Measurements from ENCODE around the gene IQCM. TPM values are rescaled to one million over a fixed set of nuclear protein-coding genes. Genes with fewer than 3 reads are reported as not detected.

IQCM gene
- total RNA-seq, 1 experiment from 2014 or later = not detected

GRCh38 chr4:149518471-149518870, 297.2 kb downstream of the IQCM start:
- TF ChIP-seq SIN3A (IDR thresholded peaks at IDR 0.05; ENCODE audit: borderline replicate concordance, insufficient read depth, low read depth, low read length) = no peak
- Histone ChIP-seq H3K27me3 (ENCODE audit: control insufficient read depth, insufficient read depth, low read length) (no peaks in the 10 kb centered on the region), H3K9me3 (ENCODE audit: control insufficient read depth, insufficient read depth, low read depth, low read length) (no peaks in the 10 kb centered on the region), H3K4me1 (ENCODE audit: control insufficient read depth, insufficient read depth, low read length) (no peaks in the 10 kb centered on the region), H3K36me3 (ENCODE audit: control insufficient read depth, insufficient read depth, low read length) (no peaks in the 10 kb centered on the region), H3K27ac (ENCODE audit: low read length) (no peak overlapping the region), H3K4me3 (ENCODE audit: low read depth in 2 of 2, low read length in 2 of 2) (no peak overlapping the region)
- DNase-seq (ENCODE audit: low read depth, low spot score) (no peak), ATAC-seq (no peak)
- intact Hi-C loops (cut with micrococcal nuclease; ENCODE audit: unreplicated experiment) = no loop called here
- ChIA-PET POLR2A (no interaction called here), CTCF (no interaction called here)
- in situ Hi-C loops (cut with HindIII; ENCODE audit: low pct_unique_long_range_greater_than_20kb, low sequenced_read_pairs) = no loop called here
- no TSS peak for BruUV-seq (replicated peaks)

DNA sequence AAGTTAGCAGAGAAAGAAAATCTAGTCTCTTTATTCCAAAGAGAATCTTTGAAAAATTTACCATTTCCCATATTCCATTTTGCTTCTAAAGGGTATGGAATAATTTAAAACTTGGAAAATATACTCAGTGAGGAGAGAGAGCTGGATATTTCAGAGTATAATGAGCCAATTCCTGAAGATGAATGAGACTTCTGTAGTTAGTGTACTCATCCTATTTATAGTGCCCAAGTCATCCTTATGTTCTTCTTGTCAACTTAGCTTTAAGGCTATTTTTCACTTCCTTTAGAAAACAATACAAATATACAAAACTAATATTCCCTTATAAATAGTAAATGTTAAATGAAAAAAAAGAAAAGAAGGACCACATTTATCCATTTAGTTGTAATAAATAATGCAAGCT, 302.6 kb downstream of the IQCM start:
- Histone ChIP-seq H3K27me3 (ENCODE audit: control insufficient read depth, insufficient read depth, low read length) (no peaks in the 10 kb centered on the region), H3K4me1 (ENCODE audit: control insufficient read depth, insufficient read depth, low read length) (no peaks in the 10 kb centered on the region), H3K27ac (ENCODE audit: low read length) (no peak overlapping the region), H3K4me3 (ENCODE audit: low read depth in 2 of 2, low read length in 2 of 2) (no peak overlapping the region), H3K36me3 (ENCODE audit: control insufficient read depth, insufficient read depth, low read length) (no peaks in the 10 kb centered on the region), H3K9me3 (ENCODE audit: control insufficient read depth, insufficient read depth, low read depth, low read length) (no peaks in the 10 kb centered on the region)
- POLR2A ChIA-PET = no interaction called here
- CTCF ChIA-PET = no interaction called here
- TF ChIP-seq, protein P1, sequence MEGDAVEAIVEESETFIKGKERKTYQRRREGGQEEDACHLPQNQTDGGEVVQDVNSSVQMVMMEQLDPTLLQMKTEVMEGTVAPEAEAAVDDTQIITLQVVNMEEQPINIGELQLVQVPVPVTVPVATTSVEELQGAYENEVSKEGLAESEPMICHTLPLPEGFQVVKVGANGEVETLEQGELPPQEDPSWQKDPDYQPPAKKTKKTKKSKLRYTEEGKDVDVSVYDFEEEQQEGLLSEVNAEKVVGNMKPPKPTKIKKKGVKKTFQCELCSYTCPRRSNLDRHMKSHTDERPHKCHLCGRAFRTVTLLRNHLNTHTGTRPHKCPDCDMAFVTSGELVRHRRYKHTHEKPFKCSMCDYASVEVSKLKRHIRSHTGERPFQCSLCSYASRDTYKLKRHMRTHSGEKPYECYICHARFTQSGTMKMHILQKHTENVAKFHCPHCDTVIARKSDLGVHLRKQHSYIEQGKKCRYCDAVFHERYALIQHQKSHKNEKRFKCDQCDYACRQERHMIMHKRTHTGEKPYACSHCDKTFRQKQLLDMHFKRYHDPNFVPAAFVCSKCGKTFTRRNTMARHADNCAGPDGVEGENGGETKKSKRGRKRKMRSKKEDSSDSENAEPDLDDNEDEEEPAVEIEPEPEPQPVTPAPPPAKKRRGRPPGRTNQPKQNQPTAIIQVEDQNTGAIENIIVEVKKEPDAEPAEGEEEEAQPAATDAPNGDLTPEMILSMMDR (IDR thresholded peaks at IDR 0.05) = no peak
- no peak for TF ChIP-seq TCF7L2 (IDR thresholded peaks at IDR 0.05; ENCODE audit: low read depth, low read length)
- TF ChIP-seq POLR2AphosphoS5 (IDR thresholded peaks at IDR 0.05; ENCODE audit: low read depth, low read length) = no peak
- TF ChIP-seq, protein P2, sequence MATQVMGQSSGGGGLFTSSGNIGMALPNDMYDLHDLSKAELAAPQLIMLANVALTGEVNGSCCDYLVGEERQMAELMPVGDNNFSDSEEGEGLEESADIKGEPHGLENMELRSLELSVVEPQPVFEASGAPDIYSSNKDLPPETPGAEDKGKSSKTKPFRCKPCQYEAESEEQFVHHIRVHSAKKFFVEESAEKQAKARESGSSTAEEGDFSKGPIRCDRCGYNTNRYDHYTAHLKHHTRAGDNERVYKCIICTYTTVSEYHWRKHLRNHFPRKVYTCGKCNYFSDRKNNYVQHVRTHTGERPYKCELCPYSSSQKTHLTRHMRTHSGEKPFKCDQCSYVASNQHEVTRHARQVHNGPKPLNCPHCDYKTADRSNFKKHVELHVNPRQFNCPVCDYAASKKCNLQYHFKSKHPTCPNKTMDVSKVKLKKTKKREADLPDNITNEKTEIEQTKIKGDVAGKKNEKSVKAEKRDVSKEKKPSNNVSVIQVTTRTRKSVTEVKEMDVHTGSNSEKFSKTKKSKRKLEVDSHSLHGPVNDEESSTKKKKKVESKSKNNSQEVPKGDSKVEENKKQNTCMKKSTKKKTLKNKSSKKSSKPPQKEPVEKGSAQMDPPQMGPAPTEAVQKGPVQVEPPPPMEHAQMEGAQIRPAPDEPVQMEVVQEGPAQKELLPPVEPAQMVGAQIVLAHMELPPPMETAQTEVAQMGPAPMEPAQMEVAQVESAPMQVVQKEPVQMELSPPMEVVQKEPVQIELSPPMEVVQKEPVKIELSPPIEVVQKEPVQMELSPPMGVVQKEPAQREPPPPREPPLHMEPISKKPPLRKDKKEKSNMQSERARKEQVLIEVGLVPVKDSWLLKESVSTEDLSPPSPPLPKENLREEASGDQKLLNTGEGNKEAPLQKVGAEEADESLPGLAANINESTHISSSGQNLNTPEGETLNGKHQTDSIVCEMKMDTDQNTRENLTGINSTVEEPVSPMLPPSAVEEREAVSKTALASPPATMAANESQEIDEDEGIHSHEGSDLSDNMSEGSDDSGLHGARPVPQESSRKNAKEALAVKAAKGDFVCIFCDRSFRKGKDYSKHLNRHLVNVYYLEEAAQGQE (IDR thresholded peaks at IDR 0.05; ENCODE audit: insufficient read depth in 1 of 2, low read depth in 2 of 2, low read length in 1 of 2) = no peak
- TF ChIP-seq SIN3A (IDR thresholded peaks at IDR 0.05; ENCODE audit: borderline replicate concordance, insufficient read depth, low read depth, low read length) = no peak
- intact Hi-C loops (cut with micrococcal nuclease; ENCODE audit: unreplicated experiment) (no loop called here), in situ Hi-C loops (cut with HindIII; ENCODE audit: low pct_unique_long_range_greater_than_20kb, low sequenced_read_pairs) (no loop called here)
- no TSS peak for BruUV-seq (replicated peaks)
- no peak for DNase-seq (ENCODE audit: low read depth, low spot score)
- ATAC-seq = no peak

- BruUV-seq (replicated peaks) = no TSS peak
- H3K4me1 ChIP-seq (ENCODE audit: control insufficient read depth, insufficient read depth, low read length) = no peaks in the 10 kb centered on the region
- in situ Hi-C loops (cut with HindIII; ENCODE audit: low pct_unique_long_range_greater_than_20kb, low sequenced_read_pairs) (no loop called here), intact Hi-C loops (cut with micrococcal nuclease; ENCODE audit: unreplicated experiment) (no loop called here)
- no peaks in the 10 kb centered on the region for H3K36me3 ChIP-seq (ENCODE audit: control insufficient read depth, insufficient read depth, low read length)
- no peaks in the 10 kb centered on the region for H3K9me3 ChIP-seq (ENCODE audit: control insufficient read depth, insufficient read depth, low read depth, low read length)
- no peak overlapping the region for H3K27ac ChIP-seq (ENCODE audit: low read length)
- POLR2A ChIA-PET = no interaction called here
- no peak for ATAC-seq
- no peaks in the 10 kb centered on the region for H3K27me3 ChIP-seq (ENCODE audit: control insufficient read depth, insufficient read depth, low read length)
- no peak for TF ChIP-seq POLR2AphosphoS5 (IDR thresholded peaks at IDR 0.05; ENCODE audit: low read depth, low read length)
- no peak for TF ChIP-seq TCF7L2 (IDR thresholded peaks at IDR 0.05; ENCODE audit: low read depth, low read length)
- CTCF ChIA-PET = no interaction called here
- DNase-seq (ENCODE audit: low read depth, low spot score) = no peak
- no peak overlapping the region for H3K4me3 ChIP-seq (ENCODE audit: low read depth in 2 of 2, low read length in 2 of 2)
Observed at GRCh38 chr4:149512501-149512900, 303.1 kb downstream of the IQCM start.
